ENCODE measurements around the gene NDUFC2.

NDUFC2 gene

DNA sequence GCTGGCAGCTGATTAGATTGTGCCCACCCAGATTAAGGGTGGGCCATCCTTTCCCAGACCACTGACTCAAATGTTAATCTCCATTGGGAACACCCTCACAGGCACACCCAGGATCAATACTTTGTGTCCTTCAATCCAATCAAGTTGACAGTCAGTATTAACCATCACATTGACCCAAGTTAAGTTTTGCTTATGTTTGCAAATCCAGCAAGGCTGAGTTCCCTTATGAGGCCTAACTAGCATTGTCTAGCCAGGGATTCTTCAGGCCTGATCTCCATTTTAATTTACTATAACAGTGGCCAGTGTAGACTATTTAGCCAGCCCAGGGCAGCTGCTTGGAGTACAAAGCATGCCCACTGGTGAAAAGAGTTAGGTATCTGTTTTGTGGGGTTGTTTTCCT lies 54.3 kb downstream of the NDUFC2 start:
- Histone ChIP-seq H3K9ac (ENCODE audit: low read depth, low read length) (no peak overlapping the region), H3K4me3 (ENCODE audit: low read depth, low read length) (no peak overlapping the region), H3K36me3 (ENCODE audit: control insufficient read depth, insufficient read depth, low read length) (no peaks in the 10 kb centered on the region), H3K27me3 (ENCODE audit: control insufficient read depth, insufficient read depth, low read length) (no peaks in the 10 kb centered on the region), H3K27ac (ENCODE audit: low read depth, low read length) (no peak overlapping the region), H3K4me1 (ENCODE audit: control insufficient read depth, insufficient read depth, low read length) (0 out of 2 replicates have a peak, but pooled peaks cover 3% of the 10 kb centered on the region), H3K9me3 (ENCODE audit: control insufficient read depth, insufficient read depth, low read length) (no peaks in the 10 kb centered on the region)

DNA sequence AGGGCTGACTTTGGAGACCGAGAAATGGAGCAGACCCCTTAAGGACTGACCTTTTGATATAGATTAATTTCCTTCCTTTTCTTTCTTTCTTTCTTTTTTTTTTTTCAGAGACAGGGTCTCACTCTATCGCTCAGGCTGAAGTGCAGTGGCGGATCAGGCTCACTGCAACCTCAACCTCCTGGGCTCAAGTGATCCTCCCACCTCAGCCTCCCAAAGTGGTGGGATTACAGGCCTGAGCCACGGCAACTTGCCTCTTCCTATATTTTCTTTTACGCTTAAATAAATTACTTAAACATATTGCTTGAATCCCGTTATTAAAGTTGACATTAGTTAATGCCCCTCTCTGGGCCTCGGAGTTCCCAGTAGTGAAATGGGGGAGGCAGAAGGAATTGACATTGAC lies 56.2 kb downstream of the NDUFC2 start:
- H3K9me3 ChIP-seq (ENCODE audit: control insufficient read depth, insufficient read depth, low read length): no peaks in the 10 kb centered on the region
- H3K9ac ChIP-seq (ENCODE audit: low read depth, low read length): peak overlapping the region; percentile 65; the same call in 1 of the 2 replicates
- H3K36me3 ChIP-seq (ENCODE audit: control insufficient read depth, insufficient read depth, low read length): no peaks in the 10 kb centered on the region
- H3K4me1 ChIP-seq (ENCODE audit: control insufficient read depth, insufficient read depth, low read length): 0 out of 2 replicates have a peak, but pooled peaks cover 3% of the 10 kb centered on the region
- no peaks in the 10 kb centered on the region for H3K27me3 ChIP-seq (ENCODE audit: control insufficient read depth, insufficient read depth, low read length)
- peak overlapping the region; percentile 73 for H3K4me3 ChIP-seq (ENCODE audit: low read depth, low read length)
- peak overlapping the region; percentile 42 for H3K27ac ChIP-seq (ENCODE audit: low read depth, low read length)

- Histone ChIP-seq H3K27ac (ENCODE audit: low read depth, low read length) (peak within 1 kb of the TSS; percentile 42), H3K27me3 (ENCODE audit: control insufficient read depth, insufficient read depth, low read length) (no peaks in the 10 kb centered on the region), H3K4me3 (ENCODE audit: low read depth, low read length) (peak within 1 kb of the TSS; percentile 73), H3K9me3 (ENCODE audit: control insufficient read depth, insufficient read depth, low read length) (no peaks in the 10 kb centered on the region), H3K9ac (ENCODE audit: low read depth, low read length) (peak within 1 kb of the TSS; percentile 65), H3K4me1 (ENCODE audit: control insufficient read depth, insufficient read depth, low read length) (0 out of 2 replicates have a peak, but pooled peaks cover 3% of the 10 kb centered on the region), H3K36me3 (ENCODE audit: control insufficient read depth, insufficient read depth, low read length) (no peaks in the 10 kb centered on the region)
Measured at GRCh38 chr11:78022397-78023396, 57.0 kb downstream of the NDUFC2 start, which contains the start of gene KCTD14. TSS of gene KCTD14 (minus strand) at chr11:78023276. CDS start at chr11:78023249, 27 bp downstream.

DNA sequence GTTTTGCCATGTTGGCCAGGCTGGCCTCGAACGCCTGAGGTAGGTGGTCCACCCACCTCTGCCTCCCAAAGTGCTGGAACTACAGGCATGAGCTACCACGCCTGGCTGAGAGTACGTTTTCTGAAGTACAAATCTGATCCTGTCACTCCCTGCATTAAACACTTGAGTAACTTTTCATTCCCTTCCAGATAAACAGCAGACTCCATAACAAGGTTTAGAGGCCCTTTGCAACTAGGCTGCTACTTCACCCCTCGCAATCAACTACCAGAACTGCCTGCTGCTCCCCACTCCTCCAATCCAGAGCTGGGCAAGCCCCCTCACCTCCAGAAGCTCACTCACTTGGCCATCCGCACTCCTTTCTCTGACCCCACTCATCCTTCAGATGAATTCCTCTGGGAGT lies 58.1 kb downstream of the NDUFC2 start:
- Histone ChIP-seq H3K27ac (ENCODE audit: low read depth, low read length) (no peak overlapping the region), H3K9ac (ENCODE audit: low read depth, low read length) (no peak overlapping the region)

DNA sequence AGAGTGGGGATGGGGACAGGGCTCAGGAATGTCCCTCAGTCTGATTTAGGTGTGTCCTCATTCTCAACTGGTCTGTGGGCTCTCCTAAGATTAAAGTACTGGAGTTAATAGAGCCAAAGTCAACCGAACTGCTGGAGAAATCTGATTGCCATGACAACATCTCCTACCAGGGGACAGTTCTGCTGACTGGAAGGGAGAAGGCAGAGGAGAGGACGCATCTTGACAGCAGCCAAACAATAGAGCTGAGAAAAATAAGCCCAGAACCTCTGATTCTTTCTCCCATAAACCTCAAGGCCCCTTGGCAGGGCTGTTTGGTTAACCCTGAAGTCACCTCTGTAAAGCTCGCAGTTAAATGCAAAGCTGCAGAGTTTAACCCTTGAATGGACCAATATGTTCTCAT lies 59.4 kb downstream of the NDUFC2 start:
- Histone ChIP-seq H3K9ac (ENCODE audit: low read depth, low read length) (no peak overlapping the region), H3K9me3 (ENCODE audit: control insufficient read depth, insufficient read depth, low read length) (no peaks in the 10 kb centered on the region), H3K4me1 (ENCODE audit: control insufficient read depth, insufficient read depth, low read length) (0 out of 2 replicates have a peak, but pooled peaks cover 3% of the 10 kb centered on the region), H3K4me3 (ENCODE audit: low read depth, low read length) (no peak overlapping the region), H3K36me3 (ENCODE audit: control insufficient read depth, insufficient read depth, low read length) (peaks cover 18% of the 10 kb centered on the region), H3K27me3 (ENCODE audit: control insufficient read depth, insufficient read depth, low read length) (no peaks in the 10 kb centered on the region), H3K27ac (ENCODE audit: low read depth, low read length) (peak overlapping the region; percentile 3)

More for the DNA sequence above, 58.1 kb downstream of the NDUFC2 start:
- Histone ChIP-seq H3K4me1 (ENCODE audit: control insufficient read depth, insufficient read depth, low read length) (0 out of 2 replicates have a peak, but pooled peaks cover 3% of the 10 kb centered on the region), H3K27me3 (ENCODE audit: control insufficient read depth, insufficient read depth, low read length) (no peaks in the 10 kb centered on the region), H3K9me3 (ENCODE audit: control insufficient read depth, insufficient read depth, low read length) (no peaks in the 10 kb centered on the region), H3K4me3 (ENCODE audit: low read depth, low read length) (no peak overlapping the region), H3K36me3 (ENCODE audit: control insufficient read depth, insufficient read depth, low read length) (peaks cover 5% of the 10 kb centered on the region)

DNA sequence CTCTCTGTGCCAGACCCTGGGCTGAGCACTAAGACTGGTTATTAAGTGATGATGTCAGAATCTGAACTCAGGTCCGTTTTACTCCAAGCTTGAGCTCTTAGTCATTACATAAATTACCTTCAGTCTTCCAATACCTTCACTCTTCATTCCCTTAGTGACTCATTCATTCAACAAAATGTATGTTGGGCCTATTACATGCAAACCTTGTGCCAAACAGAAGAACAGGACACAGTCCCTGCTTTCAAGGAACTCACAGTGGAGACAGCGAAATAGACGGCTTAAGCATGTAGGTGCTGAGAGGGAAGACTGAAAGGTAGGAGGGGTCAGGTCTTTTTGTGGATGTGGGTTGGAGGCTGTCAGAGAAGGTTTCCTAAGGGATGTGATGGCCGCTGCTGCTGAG lies 59.9 kb downstream of the NDUFC2 start:
- H3K9me3 ChIP-seq (ENCODE audit: control insufficient read depth, insufficient read depth, low read length): no peaks in the 10 kb centered on the region
- H3K9ac ChIP-seq (ENCODE audit: low read depth, low read length): no peak overlapping the region
- H3K4me3 ChIP-seq (ENCODE audit: low read depth, low read length): no peak overlapping the region
- no peaks in the 10 kb centered on the region for H3K27me3 ChIP-seq (ENCODE audit: control insufficient read depth, insufficient read depth, low read length)
- H3K27ac ChIP-seq (ENCODE audit: low read depth, low read length): no peak overlapping the region
- 0 out of 2 replicates have a peak, but pooled peaks cover 3% of the 10 kb centered on the region for H3K4me1 ChIP-seq (ENCODE audit: control insufficient read depth, insufficient read depth, low read length)
- H3K36me3 ChIP-seq (ENCODE audit: control insufficient read depth, insufficient read depth, low read length): peaks cover 18% of the 10 kb centered on the region
